Measurements from ENCODE around the gene MUC5AC. TPM values are rescaled to one million over a fixed set of nuclear protein-coding genes. Genes with fewer than 3 reads are reported as not detected.

MUC5AC gene
- total RNA-seq, 2 experiments from 2014 or later: not detected

DNA sequence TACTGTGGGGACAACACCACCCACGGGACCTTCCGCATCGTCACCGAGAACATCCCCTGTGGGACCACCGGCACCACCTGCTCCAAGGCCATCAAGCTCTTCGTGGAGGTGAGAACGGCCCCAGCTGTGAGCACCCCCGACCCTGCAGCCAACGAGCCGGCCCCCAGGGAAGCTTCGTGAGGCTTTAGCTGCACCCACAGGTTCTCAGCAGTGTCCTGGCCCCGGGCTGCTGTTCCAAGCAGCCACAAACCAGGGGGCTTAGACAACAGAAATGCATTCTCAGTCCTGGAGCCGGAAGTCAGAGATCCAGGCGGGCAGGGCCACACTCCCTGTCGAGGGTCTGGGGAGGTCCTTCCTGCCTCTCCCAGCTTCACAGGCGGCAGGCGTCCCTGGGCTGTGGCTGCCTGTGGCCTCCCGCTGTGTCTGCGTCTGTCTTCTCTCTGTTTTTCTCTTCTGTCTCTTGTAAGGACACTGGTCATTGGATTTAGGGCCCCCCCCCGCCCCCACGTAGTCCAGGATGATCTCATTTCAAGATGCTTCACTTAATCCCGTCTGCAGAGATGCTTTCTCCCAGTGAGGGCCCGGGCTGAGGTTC is 77.7 kb downstream of the MUC5AC start:
- Histone ChIP-seq H3K4me2 (ENCODE audit: low read length) (no peak overlapping the region), H3K4me3 (ENCODE audit: low read depth, low read length, poor library complexity, severe bottlenecking) (no peak overlapping the region), H3K9me3 (ENCODE audit: low read length) (no peaks in the 10 kb centered on the region), H3K9me2 (ENCODE audit: insufficient read depth, low read length) (no peaks in the 10 kb centered on the region), H4K20me1 (ENCODE audit: insufficient read depth, low read length) (no peaks in the 10 kb centered on the region), H2AFZ (ENCODE audit: low read length) (no peak overlapping the region), H3K79me2 (ENCODE audit: insufficient read depth, low read depth, low read length) (no peaks in the 10 kb centered on the region), H3K4me1 (ENCODE audit: insufficient read depth, low read length, poor library complexity, severe bottlenecking) (no peaks in the 10 kb centered on the region), H3K27ac (ENCODE audit: low read depth, low read length, poor library complexity, severe bottlenecking) (no peak overlapping the region), H3K36me3 (ENCODE audit: insufficient read depth, low read length) (no peaks in the 10 kb centered on the region)
- CTCF ChIA-PET (ENCODE audit: unreplicated experiment): no interaction called here
- DNase-seq (ENCODE audit: low spot score): no peak
- intact Hi-C loops (cut with micrococcal nuclease; ENCODE audit: unreplicated experiment): no loop called here
- TF ChIP-seq EZH2phosphoT487 (IDR thresholded peaks at IDR 0.05; ENCODE audit: borderline replicate concordance, low read depth, low read length): no peak
- TF ChIP-seq, protein P1, sequence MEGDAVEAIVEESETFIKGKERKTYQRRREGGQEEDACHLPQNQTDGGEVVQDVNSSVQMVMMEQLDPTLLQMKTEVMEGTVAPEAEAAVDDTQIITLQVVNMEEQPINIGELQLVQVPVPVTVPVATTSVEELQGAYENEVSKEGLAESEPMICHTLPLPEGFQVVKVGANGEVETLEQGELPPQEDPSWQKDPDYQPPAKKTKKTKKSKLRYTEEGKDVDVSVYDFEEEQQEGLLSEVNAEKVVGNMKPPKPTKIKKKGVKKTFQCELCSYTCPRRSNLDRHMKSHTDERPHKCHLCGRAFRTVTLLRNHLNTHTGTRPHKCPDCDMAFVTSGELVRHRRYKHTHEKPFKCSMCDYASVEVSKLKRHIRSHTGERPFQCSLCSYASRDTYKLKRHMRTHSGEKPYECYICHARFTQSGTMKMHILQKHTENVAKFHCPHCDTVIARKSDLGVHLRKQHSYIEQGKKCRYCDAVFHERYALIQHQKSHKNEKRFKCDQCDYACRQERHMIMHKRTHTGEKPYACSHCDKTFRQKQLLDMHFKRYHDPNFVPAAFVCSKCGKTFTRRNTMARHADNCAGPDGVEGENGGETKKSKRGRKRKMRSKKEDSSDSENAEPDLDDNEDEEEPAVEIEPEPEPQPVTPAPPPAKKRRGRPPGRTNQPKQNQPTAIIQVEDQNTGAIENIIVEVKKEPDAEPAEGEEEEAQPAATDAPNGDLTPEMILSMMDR (conservative IDR thresholded peaks at IDR 0.05; ENCODE audit: low read length): no peak
- BruUV-seq (replicated peaks): no TSS peak
- POLR2A ChIA-PET: no interaction called here

DNA sequence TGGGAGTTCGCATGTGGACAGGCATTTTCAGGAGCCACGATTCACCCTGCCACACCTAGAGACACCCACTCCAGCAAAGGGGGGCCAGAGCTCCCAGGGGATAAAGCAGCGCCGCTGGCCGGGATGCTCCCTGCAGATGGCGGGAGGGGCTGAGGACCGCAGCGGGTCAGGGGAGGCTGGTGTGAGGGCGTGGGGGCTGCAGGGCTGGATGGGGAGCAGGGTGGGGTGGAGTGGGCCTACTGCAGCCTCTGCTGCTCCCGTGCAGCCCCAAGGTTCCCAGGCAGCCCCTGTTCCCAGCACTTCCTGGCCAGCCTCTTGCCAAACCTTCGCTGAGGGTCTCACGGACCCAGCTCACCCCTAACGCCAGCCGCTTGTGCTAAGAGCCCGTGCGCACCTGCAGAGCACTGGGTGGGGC is 78.2 kb downstream of the MUC5AC start:
- Histone ChIP-seq H3K9me2 (ENCODE audit: insufficient read depth, low read length) (no peaks in the 10 kb centered on the region), H3K79me2 (ENCODE audit: insufficient read depth, low read depth, low read length) (no peaks in the 10 kb centered on the region), H3K4me3 (ENCODE audit: low read depth, low read length, poor library complexity, severe bottlenecking) (no peak overlapping the region), H2AFZ (ENCODE audit: low read length) (no peak overlapping the region), H3K9me3 (ENCODE audit: low read length) (no peaks in the 10 kb centered on the region), H3K36me3 (ENCODE audit: insufficient read depth, low read length) (no peaks in the 10 kb centered on the region), H3K4me1 (ENCODE audit: insufficient read depth, low read length, poor library complexity, severe bottlenecking) (no peaks in the 10 kb centered on the region), H3K27ac (ENCODE audit: low read depth, low read length, poor library complexity, severe bottlenecking) (no peak overlapping the region), H3K4me2 (ENCODE audit: low read length) (no peak overlapping the region), H4K20me1 (ENCODE audit: insufficient read depth, low read length) (no peaks in the 10 kb centered on the region)
- TF ChIP-seq, protein P1 (conservative IDR thresholded peaks at IDR 0.05; ENCODE audit: low read length): no peak
- no peak for TF ChIP-seq EZH2phosphoT487 (IDR thresholded peaks at IDR 0.05; ENCODE audit: borderline replicate concordance, low read depth, low read length)
- no peak for DNase-seq (ENCODE audit: low spot score)
- ChIA-PET POLR2A (no interaction called here), CTCF (ENCODE audit: unreplicated experiment) (no interaction called here)
- intact Hi-C loops (cut with micrococcal nuclease; ENCODE audit: unreplicated experiment): no loop called here
- no TSS peak for BruUV-seq (replicated peaks)

DNA sequence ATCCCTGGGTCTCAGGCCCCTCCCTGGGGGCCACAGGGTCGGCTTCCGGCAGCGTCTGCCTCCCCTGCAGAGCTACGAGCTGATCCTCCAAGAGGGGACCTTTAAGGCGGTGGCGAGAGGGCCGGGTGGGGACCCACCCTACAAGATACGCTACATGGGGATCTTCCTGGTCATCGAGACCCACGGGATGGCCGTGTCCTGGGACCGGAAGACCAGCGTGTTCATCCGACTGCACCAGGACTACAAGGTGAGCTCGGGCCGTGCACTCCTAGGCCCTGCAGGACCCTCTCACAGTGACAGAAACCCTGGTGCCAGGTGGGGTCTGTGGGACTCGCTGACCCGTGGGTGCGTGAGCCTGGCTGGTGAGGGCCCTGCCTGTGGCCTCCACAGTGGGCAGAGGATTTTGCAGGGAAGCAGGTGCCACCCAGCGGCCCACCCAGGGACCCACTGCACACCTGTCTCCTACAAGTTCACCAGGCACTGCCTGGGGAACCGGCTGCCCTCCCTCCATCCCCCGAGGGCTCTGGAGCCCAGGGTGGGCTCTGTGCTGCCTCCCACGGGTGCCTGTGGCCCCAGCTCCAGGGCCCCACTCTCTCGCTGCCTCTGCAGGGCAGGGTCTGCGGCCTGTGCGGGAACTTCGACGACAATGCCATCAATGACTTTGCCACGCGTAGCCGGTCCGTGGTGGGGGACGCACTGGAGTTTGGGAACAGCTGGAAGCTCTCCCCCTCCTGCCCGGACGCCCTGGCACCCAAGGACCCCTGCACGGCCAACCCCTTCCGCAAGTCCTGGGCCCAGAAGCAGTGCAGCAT is 78.8 kb downstream of the MUC5AC start:
- TF ChIP-seq EZH2phosphoT487 (IDR thresholded peaks at IDR 0.05; ENCODE audit: borderline replicate concordance, low read depth, low read length): no peak
- TF ChIP-seq, protein P1 (conservative IDR thresholded peaks at IDR 0.05; ENCODE audit: low read length): no peak
- no peak for DNase-seq (ENCODE audit: low spot score)
- H3K9me3 ChIP-seq (ENCODE audit: low read length): no peaks in the 10 kb centered on the region
- H3K36me3 ChIP-seq (ENCODE audit: insufficient read depth, low read length): no peaks in the 10 kb centered on the region
- POLR2A ChIA-PET: no interaction called here
- H4K20me1 ChIP-seq (ENCODE audit: insufficient read depth, low read length): no peaks in the 10 kb centered on the region
- no peak overlapping the region for H3K4me3 ChIP-seq (ENCODE audit: low read depth, low read length, poor library complexity, severe bottlenecking)
- BruUV-seq (replicated peaks): no TSS peak
- H3K4me2 ChIP-seq (ENCODE audit: low read length): no peak overlapping the region
- no peaks in the 10 kb centered on the region for H3K79me2 ChIP-seq (ENCODE audit: insufficient read depth, low read depth, low read length)
- intact Hi-C loops (cut with micrococcal nuclease; ENCODE audit: unreplicated experiment): no loop called here
- H3K4me1 ChIP-seq (ENCODE audit: insufficient read depth, low read length, poor library complexity, severe bottlenecking): no peaks in the 10 kb centered on the region
- H3K9me2 ChIP-seq (ENCODE audit: insufficient read depth, low read length): no peaks in the 10 kb centered on the region
- CTCF ChIA-PET (ENCODE audit: unreplicated experiment): no interaction called here
- no peak overlapping the region for H3K27ac ChIP-seq (ENCODE audit: low read depth, low read length, poor library complexity, severe bottlenecking)
- no peak overlapping the region for H2AFZ ChIP-seq (ENCODE audit: low read length)

Data from OCI-LY7 (cell line).